Measurements from ENCODE around the gene HBS1L. TPM values are rescaled to one million over a fixed set of nuclear protein-coding genes. Genes with fewer than 3 reads are reported as not detected.

HBS1L gene
- total RNA-seq, 1 donor from 2014 or later, result 41.7 TPM

GRCh38 chr6:135052939-135053338 is 1.7 kb downstream of the HBS1L start:
- Histone ChIP-seq H3K27ac (no peak overlapping the region), H3K36me3 (peaks cover 0 to 7% of the 10 kb centered on the region in 2 donors), H3K4me1 (peaks cover 34% of the 10 kb centered on the region), H3K27me3 (no peaks in the 10 kb centered on the region), H3K9me3 (no peaks in the 10 kb centered on the region), H3K4me3 (no peak overlapping the region)
- intact Hi-C loops (cut with DNase I), result no loop called here
- no peak for DNase-seq (ENCODE audit: extremely low spot score in 2 of 2)
- no peak for TF ChIP-seq CTCF (IDR thresholded peaks at IDR 0.05)
- no peak for TF ChIP-seq POLR2AphosphoS5 (IDR thresholded peaks at IDR 0.05; ENCODE audit: insufficient read depth in 1 of 2, low read depth in 1 of 2)
- no peak for TF ChIP-seq POLR2A (IDR thresholded peaks at IDR 0.05)

- TF ChIP-seq POLR2AphosphoS5 (IDR thresholded peaks at IDR 0.05; ENCODE audit: insufficient read depth in 1 of 2, low read depth in 1 of 2) (no peak), CTCF (IDR thresholded peaks at IDR 0.05) (no peak), POLR2A (IDR thresholded peaks at IDR 0.05) (no peak)
- intact Hi-C loops (cut with DNase I), result no loop called here
- Histone ChIP-seq H3K27ac (no peak overlapping the region), H3K27me3 (no peaks in the 10 kb centered on the region), H3K9me3 (no peaks in the 10 kb centered on the region), H3K4me3 (no peak overlapping the region), H3K4me1 (peaks cover 38% of the 10 kb centered on the region), H3K36me3 (peaks cover 0 to 13% of the 10 kb centered on the region in 2 donors)
- no peak for DNase-seq (ENCODE audit: extremely low spot score in 2 of 2)
Observed at GRCh38 chr6:135048915-135049314, 5.7 kb downstream of the HBS1L start.

GRCh38 chr6:135047336-135047735 is 7.3 kb downstream of the HBS1L start:
- Histone ChIP-seq H3K4me1 (peaks cover 23% of the 10 kb centered on the region), H3K9me3 (no peaks in the 10 kb centered on the region), H3K4me3 (no peak overlapping the region), H3K36me3 (peaks cover 0 to 13% of the 10 kb centered on the region in 2 donors), H3K27ac (no peak overlapping the region), H3K27me3 (no peaks in the 10 kb centered on the region)
- DNase-seq (ENCODE audit: extremely low spot score in 2 of 2), result no peak
- TF ChIP-seq CTCF (IDR thresholded peaks at IDR 0.05) (no peak), POLR2AphosphoS5 (IDR thresholded peaks at IDR 0.05; ENCODE audit: insufficient read depth in 1 of 2, low read depth in 1 of 2) (no peak), POLR2A (IDR thresholded peaks at IDR 0.05) (no peak)
- intact Hi-C loops (cut with DNase I), result no loop called here

GRCh38 chr6:135046912-135047311 is 7.7 kb downstream of the HBS1L start:
- no peaks in the 10 kb centered on the region for H3K27me3 ChIP-seq
- H3K36me3 ChIP-seq, result peaks cover 0 to 13% of the 10 kb centered on the region in 2 donors
- no peak for DNase-seq (ENCODE audit: extremely low spot score in 2 of 2)
- H3K27ac ChIP-seq, result no peak overlapping the region
- intact Hi-C loops (cut with DNase I), result no loop called here
- TF ChIP-seq POLR2A (IDR thresholded peaks at IDR 0.05) (no peak), POLR2AphosphoS5 (IDR thresholded peaks at IDR 0.05; ENCODE audit: insufficient read depth in 1 of 2, low read depth in 1 of 2) (no peak), CTCF (IDR thresholded peaks at IDR 0.05) (no peak)
- H3K9me3 ChIP-seq, result no peaks in the 10 kb centered on the region
- no peak overlapping the region for H3K4me3 ChIP-seq
- H3K4me1 ChIP-seq, result peaks cover 22% of the 10 kb centered on the region

GRCh38 chr6:135044639-135045038 is 10.0 kb downstream of the HBS1L start:
- Histone ChIP-seq H3K9me3 (no peaks in the 10 kb centered on the region), H3K4me3 (no peak overlapping the region), H3K27me3 (no peaks in the 10 kb centered on the region), H3K36me3 (peaks cover 0 to 13% of the 10 kb centered on the region in 2 donors), H3K27ac (no peak overlapping the region), H3K4me1 (peaks cover 25% of the 10 kb centered on the region)
- no peak for TF ChIP-seq CTCF (IDR thresholded peaks at IDR 0.05)
- TF ChIP-seq POLR2AphosphoS5 (IDR thresholded peaks at IDR 0.05; ENCODE audit: insufficient read depth in 1 of 2, low read depth in 1 of 2), result no peak
- no peak for TF ChIP-seq POLR2A (IDR thresholded peaks at IDR 0.05)
- no peak for DNase-seq (ENCODE audit: extremely low spot score in 2 of 2)
- intact Hi-C loops (cut with DNase I), result no loop called here
